ENCODE data around the gene ETHE1.

Gene ETHE1

DNA sequence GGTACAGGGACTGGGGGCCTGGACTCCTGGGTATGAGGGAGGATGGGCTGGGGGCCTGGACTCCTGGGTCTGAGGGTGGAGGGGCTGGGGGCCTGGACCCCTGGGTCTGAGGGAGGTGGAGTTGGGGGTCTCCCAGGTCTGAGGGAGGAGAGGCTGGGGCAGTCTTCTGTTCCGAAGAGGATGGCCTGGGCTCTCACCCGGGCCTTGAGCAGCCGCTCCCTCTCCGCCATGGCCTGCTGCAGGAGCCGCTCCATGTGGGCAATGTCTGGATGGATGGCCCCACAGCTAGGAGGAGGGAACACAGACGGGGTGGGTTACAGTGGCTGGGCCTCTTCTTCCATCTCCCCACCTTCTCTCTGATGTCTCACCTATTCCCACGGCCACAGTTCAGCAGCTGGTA, 40.6 kb downstream of the ETHE1 start:
- DNase-seq, result no peak

DNA sequence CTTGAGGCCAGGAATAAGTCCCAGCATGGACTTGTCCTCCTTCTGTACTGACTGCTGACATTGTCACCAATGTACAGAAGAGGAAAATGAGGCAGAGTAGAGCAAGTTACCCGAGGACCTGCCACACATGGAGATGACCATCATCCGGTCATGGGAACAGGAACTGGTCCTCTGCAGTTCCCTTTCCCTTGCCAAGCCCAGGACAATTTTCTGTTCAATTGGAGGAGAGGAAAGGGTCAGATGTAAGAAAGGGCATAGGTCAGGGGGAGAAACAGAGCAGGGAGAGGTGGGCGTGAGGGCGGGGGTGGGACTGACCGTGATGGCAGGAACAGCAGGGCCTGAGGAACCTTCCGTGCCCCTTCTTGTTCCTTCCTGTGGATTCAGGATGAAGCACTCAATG, 41.0 kb downstream of the ETHE1 start:
- no peak for DNase-seq

DNA sequence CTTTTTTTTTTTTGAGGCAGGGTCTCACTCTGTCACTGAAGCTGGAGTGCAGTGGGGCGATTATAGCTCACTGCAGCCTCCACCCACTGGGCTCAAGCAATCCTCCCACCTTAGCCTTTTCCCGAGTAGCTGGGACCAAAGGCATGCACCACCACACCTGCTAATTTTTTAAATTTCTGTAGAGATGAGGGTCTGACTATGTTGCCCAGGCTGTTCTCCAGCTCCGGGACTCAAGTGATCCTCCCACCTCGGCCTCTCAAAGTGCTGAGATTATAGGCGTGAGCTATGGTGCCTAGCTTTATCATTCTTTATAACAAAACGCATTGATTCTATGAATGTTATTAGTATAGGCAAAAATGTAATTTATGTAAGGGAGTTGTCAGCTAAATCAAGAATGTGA, 43.7 kb downstream of the ETHE1 start:
- DNase-seq, result no peak

DNA sequence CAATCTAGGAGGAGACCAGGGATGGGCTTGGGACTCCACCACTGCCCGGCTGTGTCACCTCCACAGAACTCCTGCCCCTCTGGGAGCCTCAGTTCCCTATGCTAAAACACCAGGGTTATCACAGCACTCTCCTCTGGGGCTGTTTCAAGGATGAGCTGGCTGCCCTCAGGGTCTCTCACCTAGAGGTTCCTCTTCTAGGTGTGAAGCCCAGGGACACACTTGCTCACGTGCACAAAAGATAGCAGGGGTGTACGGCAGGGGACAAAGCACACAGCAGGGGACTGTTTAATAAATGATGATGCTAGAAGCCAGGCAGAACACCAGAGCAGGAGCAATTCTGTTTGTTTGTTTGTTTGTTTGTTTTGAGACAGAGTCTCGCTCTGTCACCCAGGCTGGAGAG, 44.8 kb downstream of the ETHE1 start:
- DNase-seq, result no peak

DNA sequence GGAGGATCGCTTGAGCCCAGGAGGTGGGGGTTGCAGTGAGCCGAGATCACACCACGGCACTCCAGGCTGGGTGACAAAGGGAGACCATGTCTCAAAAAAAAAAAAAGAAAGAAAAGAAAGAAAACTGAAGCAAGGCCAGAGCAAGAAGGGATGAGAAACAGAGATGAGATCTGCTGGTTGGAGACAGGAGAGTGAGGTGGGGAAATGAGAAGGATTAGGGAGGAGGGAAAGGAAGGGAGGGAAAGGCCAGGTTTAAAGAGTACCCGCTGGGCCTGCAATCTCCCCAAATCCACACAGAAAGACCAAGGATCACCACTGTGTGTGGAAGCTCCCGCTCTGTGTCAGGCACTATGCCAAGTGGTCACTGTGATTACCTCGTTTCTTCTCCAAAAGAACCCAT, 45.3 kb downstream of the ETHE1 start:
- DNase-seq, result no peak

DNA sequence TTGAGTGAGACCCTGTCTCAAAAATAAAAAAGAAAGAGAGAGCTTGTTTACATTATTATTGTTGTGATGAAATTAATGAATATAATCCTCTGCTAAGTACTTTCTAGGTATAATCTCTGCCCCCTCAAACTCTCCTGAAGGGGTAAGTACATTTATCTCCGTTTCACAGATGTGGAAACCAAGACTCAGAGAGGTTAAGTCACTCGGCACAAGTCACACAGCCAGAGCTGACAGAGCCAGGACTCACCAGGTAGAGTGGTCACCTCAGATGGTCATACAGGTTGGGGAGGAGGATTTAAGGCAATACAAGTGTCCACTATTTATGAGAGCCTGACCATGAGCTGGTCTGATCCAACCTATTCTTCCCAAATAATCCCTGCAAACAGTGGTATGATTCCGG, 46.4 kb downstream of the ETHE1 start:
- no peak for DNase-seq

DNA sequence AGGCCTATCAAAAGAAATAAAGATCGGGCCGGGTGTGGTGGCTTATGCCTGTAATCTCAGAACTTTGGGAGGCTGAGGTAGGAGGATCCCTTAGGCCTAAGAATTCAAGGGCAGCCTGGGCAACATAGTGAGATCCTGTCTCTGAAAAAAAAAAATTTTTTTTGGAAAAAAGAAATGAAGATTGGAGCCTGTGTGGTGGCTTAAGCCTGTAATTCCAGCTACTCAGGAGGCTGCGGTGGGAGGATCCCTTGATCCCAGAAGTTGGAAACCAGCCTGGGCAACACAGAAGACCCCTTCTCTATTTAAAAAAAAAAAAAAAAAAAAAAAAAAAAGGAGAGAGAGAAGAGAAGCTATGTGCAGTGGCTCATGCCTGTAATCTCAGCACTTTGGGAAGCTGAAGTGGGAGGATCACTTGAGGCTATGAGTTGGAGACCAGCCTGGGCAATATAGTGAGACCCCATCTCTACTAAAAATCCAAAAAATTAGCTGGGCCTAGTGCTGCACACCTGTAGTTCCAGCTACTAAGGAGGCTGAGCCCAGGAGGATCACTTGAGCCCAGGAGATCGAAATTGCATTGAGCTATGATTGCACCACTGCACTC, 46.9 kb downstream of the ETHE1 start:
- no peak for DNase-seq

DNA sequence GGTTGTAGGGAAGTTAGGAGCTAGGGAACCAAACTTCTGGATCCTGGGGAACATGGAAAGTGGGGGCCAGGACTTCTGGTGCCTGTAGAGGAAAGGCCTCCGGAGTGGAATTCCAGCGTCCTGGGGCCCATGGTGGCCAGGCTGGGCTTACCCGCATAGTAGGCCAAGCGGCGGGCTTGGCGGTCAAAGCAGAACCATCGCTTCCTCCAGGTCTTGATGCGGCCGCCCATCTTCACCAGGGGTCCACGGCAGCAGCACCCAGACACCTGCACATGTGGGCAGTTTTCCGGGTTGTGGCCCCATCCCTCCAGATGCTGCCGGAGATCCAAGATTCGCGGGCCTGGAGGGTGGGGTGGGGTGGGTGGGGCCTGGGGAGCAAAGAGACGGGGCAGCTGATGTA, 47.8 kb downstream of the ETHE1 start:
- DNase-seq, result no peak

DNA sequence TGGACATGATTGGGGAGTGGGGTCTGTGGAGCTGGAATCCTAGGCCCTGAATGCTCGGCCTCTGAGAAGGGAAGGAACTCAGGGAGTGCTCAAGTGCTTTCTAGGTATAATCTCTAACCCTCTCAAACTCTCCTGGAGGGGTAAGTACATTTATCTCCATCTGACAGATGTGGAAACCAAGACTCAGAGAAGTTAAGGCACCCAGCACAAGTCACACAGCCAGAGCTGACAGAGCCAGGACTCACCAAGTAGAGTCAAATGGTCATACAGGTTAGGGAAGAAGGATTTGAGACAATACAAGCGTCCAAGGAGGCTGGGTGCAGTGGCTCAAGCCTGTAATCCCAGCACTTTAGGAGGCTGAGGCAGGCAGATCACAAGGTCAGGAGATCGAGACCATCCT, 48.7 kb downstream of the ETHE1 start:
- no peak for DNase-seq

DNA sequence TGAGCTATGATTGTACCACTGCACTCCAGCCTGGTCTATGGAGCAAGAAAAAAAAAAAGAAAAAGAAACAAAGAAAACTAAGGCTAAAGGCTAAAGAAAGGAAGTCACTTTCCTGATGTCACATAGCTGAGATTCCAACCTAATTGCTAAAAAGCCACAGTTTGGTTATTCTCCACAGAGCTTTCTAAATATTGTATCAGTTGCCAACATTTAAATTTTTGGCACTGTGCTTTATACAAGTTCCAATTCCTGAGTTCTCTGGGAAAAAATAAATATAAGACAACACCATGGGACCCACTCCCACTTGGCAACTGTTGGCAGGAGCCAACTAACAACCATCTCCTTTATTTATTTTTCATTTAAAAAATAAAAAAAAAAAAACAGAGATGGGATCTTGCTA, 50.4 kb downstream of the ETHE1 start:
- no peak for DNase-seq

DNA sequence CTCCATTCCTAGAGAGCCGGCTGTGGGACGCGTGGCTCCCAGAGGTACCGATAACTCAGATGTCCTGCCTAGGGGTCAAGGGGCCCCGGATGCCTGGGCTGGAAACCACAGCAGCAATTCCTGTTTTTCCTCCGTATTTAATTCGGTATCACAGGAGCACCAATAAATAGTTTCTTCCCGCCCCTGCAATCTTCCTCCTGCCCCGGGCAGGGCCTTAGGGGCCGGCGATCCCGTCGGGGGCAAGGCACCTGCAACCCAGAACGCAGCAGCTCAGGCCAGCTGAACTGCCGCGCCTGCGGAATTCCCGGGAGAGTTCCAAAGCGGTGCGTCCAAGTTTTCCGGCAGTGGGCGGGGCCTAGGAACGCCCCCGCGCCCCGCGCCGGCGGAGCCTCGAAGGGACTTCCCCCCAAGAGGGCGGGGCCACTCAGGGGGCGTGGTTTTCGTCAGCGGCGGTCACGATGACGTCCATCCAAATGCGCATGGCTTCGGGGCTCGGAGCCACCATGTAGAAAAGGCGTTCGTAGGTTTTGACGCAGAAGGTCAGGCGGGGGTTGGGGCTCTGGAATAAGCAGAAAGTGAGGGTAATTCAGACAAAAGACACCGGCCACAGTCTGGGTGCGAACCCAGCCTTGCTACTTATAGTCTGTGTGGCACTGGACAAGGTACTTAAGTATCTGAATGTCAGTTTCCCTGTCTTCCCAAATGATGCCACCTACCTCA, 51.9 kb downstream of the ETHE1 start:
- peak; percentile 96 for DNase-seq

DNA sequence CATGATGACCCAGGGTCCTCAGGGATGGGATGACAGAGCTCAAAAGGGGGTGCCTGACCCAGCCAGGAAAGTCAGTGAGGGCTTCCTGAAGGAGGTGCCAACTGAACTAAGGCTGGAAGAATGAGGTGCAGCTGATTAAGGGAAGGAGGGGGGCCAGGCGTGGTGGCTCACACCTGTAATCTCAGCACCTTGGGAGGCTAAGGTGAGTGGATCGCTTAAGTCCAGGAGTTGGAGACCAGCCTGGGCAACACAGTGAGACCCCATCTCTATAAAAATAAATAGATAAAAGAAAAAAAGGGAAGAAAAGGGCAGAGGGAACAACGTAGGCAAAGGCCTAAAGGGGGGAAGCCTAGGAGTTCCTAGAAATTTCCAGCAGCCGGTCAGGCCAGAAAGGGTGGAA, 52.5 kb downstream of the ETHE1 start:
- DNase-seq, result no peak

DNA sequence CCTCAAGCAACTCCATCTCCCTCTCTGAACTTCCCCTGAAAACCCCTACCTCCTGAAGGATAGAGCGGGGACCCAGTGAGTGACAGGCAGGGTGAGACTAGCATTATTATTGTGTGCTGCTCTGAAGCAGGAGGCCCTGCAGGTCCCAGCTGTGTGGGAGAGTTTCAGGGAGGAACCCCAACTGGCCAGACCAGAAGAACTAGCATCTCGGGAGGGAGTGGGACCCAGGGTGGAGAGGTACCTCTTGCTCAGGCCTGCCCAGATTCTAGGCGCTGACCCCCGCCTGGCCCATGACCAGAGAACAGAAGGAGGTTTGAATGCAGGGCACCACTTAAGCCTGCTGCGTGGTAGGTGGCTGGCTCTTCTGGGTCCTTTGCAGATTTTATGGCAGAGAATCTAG, 55.9 kb downstream of the ETHE1 start:
- no peak for DNase-seq

DNA sequence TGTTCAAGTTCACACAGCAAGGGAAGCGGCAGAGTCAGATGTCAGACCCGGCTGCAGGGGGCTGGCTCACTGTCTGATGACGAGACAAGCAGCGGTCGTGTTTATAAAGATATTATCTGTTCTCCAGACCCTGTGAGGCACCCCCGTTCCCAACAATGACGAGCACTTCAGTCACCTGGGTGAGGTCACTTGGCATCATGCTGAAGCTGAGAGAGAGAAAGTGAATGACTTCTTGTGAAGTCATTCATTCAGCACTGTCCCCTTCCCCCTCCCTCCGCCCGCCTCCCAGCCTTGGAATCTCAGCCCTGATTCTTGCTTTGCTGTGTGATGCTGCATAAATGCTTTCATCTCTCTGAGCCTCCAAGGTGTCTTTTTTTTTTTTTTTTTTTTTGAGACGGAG, 56.7 kb downstream of the ETHE1 start:
- peak; percentile 65 for DNase-seq

DNA sequence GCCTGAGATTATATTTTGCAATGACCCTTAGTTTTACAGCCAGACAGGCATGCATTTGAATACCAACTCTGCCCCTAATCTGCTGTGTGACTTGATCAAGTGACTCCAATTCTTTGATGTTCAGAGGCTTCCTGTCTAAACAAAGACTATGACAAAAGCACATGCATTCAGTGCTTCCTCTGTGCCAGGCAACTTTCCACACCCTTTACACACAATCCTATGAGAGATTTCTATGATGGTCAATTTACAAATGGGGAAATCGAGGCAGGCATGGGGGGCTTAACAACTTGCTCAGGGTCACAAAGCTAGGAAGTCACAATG, 57.9 kb downstream of the ETHE1 start:
- no peak for DNase-seq

DNA sequence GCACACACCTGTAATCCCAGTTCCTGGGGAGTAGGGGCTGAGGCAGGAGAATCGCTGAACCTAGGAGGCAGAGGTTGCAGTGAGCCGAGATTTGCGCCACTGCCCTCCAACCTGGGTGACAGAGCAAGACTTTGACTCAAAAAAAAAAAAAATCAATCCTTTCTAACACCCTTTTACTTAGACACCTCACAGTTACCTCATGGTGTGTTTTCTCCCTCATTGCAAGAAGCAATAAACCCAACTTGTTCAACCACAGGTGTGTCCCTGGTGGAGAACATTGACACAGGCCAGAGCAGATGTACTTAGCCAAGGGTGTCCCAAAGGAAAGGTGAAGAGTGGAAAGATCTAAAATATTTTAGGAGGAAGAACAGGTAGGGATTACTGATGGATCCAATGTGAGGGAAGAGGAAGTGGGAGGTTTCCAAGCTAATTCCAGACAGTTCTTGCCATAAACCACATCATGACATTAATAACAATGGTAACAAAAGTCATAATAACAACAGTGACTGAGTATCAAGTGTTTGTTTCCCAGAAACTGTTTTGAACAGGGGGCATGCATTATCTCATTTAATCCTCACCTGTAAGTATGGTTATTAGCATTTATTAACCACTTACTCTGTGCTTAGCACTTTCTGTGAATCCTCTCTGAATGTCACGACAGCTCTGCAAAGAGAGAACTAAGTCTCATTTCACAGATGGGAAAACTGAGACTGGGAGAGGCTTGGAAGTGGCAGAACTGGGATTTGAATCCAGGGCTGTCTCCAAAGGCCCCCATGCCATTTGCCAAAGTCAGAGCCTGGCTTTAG, 58.4 kb downstream of the ETHE1 start:
- no peak for DNase-seq

DNA sequence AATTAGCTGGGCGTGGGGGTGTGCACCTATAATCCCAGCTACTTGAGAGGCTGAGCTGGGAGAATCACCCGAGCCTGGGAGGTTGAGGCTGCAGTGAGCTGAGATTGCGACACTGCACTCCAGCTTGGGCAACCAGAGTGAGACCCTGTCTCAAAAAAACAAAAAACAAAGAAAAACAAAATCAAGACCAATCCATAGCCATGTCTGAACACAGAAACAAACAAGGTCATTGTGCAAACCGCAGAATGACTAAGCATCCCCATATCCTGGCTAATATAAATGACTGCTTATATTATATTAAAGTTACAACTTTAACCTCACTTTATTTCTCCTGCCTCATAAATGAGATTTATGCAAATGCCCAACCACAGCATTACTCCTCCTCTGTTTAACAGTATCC, 59.3 kb downstream of the ETHE1 start:
- no peak for DNase-seq

DNA sequence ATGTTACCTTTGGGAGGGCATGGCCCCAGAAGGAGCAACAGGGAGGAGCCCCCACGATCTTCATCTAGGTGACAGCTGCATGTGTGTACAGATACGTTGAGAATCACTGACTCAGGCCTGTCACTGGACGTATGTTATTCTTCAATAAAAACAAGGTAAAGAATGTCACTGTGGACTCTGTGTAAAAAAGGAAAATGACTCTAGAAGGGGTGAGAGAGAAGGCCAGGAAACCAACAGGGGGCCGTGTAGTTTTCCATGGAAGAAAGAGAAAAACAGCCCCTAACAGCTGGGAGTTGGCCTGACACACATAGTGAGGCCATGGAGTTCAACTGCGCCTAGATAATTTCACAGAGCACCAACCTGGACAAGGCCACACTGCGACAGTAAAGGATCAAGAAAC, 59.7 kb downstream of the ETHE1 start:
- no peak for DNase-seq

DNA sequence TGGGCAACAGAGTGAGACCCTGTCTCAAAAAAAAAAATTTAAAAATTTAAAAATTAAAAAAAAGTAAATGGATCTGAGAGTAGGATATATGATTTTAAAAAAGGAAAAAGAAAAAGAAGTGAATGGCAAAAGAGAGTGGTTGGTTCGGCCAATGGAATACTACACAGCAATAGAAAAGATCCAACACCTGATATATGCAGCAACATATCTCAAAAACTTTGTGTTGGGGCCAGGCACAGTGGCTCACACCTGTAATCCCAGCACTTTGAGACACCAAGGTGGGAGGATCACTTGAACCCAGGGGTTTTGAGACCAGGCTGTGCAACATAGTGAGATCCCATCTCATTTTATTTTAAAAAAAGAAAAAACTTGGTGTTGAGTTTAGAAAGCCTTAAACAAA, 60.2 kb downstream of the ETHE1 start:
- no peak for DNase-seq

DNA sequence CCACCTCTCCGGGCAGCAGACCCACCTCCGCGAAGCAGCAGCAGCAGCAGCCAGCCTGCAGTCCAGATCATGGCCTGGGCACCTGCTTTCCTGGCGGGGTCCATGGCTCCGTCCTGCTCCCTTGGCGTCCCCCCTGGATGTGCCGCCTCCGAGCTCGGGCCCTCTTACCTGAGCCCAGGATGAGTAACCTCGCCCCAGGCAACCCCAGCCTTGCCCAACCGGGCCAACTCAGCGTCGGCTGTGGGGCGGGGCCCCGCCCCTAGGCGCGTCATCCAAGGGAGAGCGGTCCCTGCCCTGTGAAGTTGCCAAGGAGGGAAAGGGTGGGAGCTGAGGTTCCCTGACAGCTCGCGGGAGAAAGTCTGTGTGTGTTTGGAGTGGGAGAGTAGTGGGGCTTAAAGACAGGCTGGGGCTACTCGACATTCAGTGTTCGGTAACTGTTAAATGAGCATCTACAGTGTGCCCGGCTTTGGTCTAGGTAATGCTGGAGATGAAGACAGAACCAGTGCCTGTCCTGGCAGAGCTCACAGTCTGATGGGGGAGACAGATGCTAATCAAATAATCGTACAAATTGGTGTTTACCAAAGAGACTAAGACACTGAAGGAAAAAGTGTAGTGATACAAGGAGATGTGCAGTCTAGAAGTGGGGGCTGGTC, 61.4 kb downstream of the ETHE1 start, which contains the start of gene LYPD3:
TSS of gene LYPD3 (minus strand) at position 141 of the 653 bp plus-strand sequence. CDS start at position 104, 37 bp downstream.
- DNase-seq, result no peak

DNA sequence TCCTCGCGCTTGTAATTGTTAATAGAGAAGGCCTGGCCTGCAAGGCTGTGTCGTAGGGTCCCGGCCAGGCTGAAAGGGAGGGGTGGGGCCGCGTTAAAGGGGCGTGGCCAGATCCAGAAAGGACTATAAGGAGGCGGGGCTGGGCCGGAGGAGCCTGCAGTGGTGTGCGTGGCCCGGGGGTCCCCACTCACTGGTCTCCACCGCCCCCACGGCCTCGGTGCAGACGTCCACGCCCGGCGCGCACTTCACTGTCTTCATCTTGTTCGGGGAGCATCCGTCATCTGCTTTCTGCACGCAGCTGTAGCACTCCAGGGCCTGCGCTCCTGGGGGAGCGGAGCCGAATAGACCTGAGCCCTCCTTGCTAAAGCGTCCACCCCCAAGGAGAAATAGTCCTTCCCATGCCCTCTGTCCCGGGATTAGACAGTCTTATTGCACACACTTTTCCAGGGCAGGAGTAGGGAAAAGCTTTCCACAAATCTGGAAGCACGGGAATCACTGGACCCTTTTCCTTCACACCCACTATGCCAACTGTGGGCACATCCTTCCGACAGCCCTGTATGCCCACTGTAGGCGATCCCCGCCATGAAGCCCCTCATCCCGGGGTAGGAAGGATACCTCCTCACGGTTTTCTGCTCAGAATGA, 62.7 kb downstream of the ETHE1 start:
- peak; percentile 76 for DNase-seq

DNA sequence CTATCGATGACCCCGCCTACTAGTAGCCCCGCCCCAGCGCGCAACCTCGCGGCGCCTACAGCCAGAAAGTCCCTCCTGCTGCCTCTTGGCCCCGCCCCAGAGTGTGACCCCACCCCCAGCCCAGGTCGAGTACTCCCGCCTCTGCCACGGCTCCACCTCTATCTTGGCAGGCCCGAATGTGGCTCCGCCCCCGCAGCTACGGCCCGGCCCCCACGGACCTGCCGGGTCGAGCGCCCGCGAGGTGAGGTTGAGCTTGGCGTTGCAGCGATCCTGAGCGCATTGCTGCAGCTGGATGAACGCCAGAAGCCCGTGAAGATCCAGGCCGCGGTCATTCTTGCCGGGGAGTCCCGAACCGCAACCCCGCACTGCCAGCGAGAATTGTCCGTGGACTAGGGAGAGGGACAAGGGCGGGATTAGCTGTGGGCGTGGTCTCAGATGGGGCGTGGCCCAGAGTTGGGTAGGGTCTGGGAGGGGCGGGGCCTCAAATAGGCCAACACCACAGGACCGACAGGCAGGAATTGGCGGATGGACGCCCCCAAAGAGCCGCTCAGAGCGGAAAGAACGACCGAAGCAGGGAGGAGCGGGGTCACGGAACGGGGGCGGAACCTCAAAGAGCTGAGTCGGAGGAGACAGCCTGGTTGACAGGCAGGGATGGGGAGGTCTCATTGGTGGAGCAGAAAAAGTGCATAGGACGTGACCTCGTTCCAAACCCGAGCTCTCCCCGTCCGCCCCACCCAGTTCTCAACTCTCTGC, 63.4 kb downstream of the ETHE1 start:
- DNase-seq, result peak; percentile 99

Measured in activated naive CD4-positive, alpha-beta T cell treated with anti-CD3 and anti-CD28 coated beads, Interleukin-2, amount 50 U/mL, for 16 hours (primary cell).